ENCODE measurements around the gene ANO1.

GRCh38 chr11:70122490-70123198, 44.5 kb downstream of the ANO1 start:
- TF ChIP-seq POLR2A (IDR thresholded peaks at IDR 0.05) (no peak), CTCF (IDR thresholded peaks at IDR 0.05) (no peak)

All from prostate gland (tissue), 2 donors.